WTC11 (cell line): ENCODE measurements around the gene TFAP2E. TPM values are rescaled to one million over a fixed set of nuclear protein-coding genes. Genes with fewer than 3 reads are reported as not detected.

Experiments used
- ATAC-seq: fragments of 200-7000 bp; cut with Tn5 transposase; 2 replicates; pipeline ENCODE4 v1.10.0; 2021; ENCODE audit warnings: mild to moderate bottlenecking, moderate library complexity
- CTCF ChIA-PET: fragments of 300-600 bp; sonication (Branson Sonifier 250); formaldehyde crosslinking; loops from one replicate; lab custom pipeline; 2021; ENCODE audit warnings: antibody characterized with exemption; lab: Charles Lee
- POLR2A ChIA-PET: fragments of 350-600 bp; sonication (Branson Sonifier 250); formaldehyde crosslinking; loops from one replicate; lab custom pipeline; 2021; ENCODE audit warnings: antibody characterized with exemption; lab: Charles Lee
- DNase-seq: peaks from one replicate; pipeline ENCODE4 v3.0.0; 2021; ENCODE audit warnings: low spot score
- H3K27ac Mint-ChIP-seq: 2 replicates; pipeline ENCODE4 v1.8.0; 2021; ENCODE audit warnings: mixed read lengths
- H3K27me3 Mint-ChIP-seq: 2 replicates; pipeline ENCODE4 v1.8.0; 2021; ENCODE audit warnings: low read depth, mild to moderate bottlenecking, moderate library complexity, mixed read lengths
- H3K36me3 Mint-ChIP-seq: 2 replicates; pipeline ENCODE4 v1.8.0; 2021; ENCODE audit warnings: mixed read lengths
- H3K4me1 Mint-ChIP-seq: 2 replicates; pipeline ENCODE4 v1.8.0; 2022; ENCODE audit warnings: mixed read lengths
- H3K4me3 Mint-ChIP-seq: 2 replicates; pipeline ENCODE4 v1.8.0; 2021; ENCODE audit warnings: mild to moderate bottlenecking, moderate library complexity, mixed read lengths
- H3K9me3 Mint-ChIP-seq: 2 replicates; pipeline ENCODE4 v1.8.0; 2021; ENCODE audit warnings: mixed read lengths
- FOXP1 ChIP-seq: sonication (generic); formaldehyde crosslinking; IDR thresholded peaks from 2 replicates; pipeline ENCODE4 v1.8.0; 2022; ENCODE audit warnings: missing genetic modification reagents, mild to moderate bottlenecking, moderate library complexity, borderline replicate concordance
- GRHL2 ChIP-seq: fragments of 250-450 bp; sonication (Bioruptor Pico); IDR thresholded peaks from 2 replicates; pipeline ENCODE4 v1.8.0; 2022; ENCODE audit warnings: mild to moderate bottlenecking, moderate library complexity; ENCODE audit not compliant: insufficient replicate concordance, severe bottlenecking
- SMAD4 ChIP-seq: sonication (generic); formaldehyde crosslinking; IDR thresholded peaks from 2 replicates; pipeline ENCODE4 v1.8.0; 2022; ENCODE audit warnings: mild to moderate bottlenecking, missing genetic modification reagents
- TCF7 ChIP-seq: sonication (generic); formaldehyde crosslinking; IDR thresholded peaks from 2 replicates; pipeline ENCODE4 v1.8.0; 2022; ENCODE audit warnings: mild to moderate bottlenecking, low read depth, missing genetic modification reagents, moderate library complexity
- ZNF317 ChIP-seq: sonication (generic); formaldehyde crosslinking; IDR thresholded peaks from 2 replicates; pipeline ENCODE4 v1.8.1; 2023; ENCODE audit warnings: low read depth, mild to moderate bottlenecking, moderate library complexity, missing genetic modification reagents, borderline replicate concordance
- ZNF416 ChIP-seq: fragments of 250-450 bp; sonication (Bioruptor Pico); IDR thresholded peaks from 2 replicates; pipeline ENCODE4 v1.9.0; 2021; ENCODE audit warnings: mild to moderate bottlenecking, inconsistent platforms
- ZNF423 ChIP-seq: fragments of 250-450 bp; sonication (Bioruptor Pico); IDR thresholded peaks from 2 replicates; pipeline ENCODE4 v2.1.2; 2022; ENCODE audit warnings: mild to moderate bottlenecking, moderate library complexity
- total RNA-seq: library from RNA; stranded (reverse); gene quantifications from 3 replicates; pipeline ENCODE4 v1.2.3, GENCODE V29; 2021
- TF ChIP-seq, protein P1 (sequence below): sonication (generic); formaldehyde crosslinking; conservative IDR thresholded peaks from 2 replicates; pipeline ENCODE4 v1.8.1; 2023; ENCODE audit warnings: mild to moderate bottlenecking, low read depth, missing genetic modification reagents, moderate library complexity
- TF ChIP-seq, protein P2 (sequence below): fragments of 250-450 bp; sonication (Bioruptor Pico); IDR thresholded peaks from 2 replicates; pipeline ENCODE4 v1.8.0; 2021; ENCODE audit warnings: mild to moderate bottlenecking
- TF ChIP-seq, protein P3 (sequence below): fragments of 250-450 bp; sonication (Bioruptor Pico); IDR thresholded peaks from 2 replicates; pipeline ENCODE4 v2.1.2; 2022; ENCODE audit warnings: mild to moderate bottlenecking, moderate library complexity
- TF ChIP-seq, protein P4 (sequence below): sonication (generic); formaldehyde crosslinking; IDR thresholded peaks from 2 replicates; pipeline ENCODE4 v1.8.0; 2023; ENCODE audit warnings: mild to moderate bottlenecking, missing genetic modification reagents
- TF ChIP-seq, protein P5 (sequence below): sonication (generic); formaldehyde crosslinking; IDR thresholded peaks from 2 replicates; pipeline ENCODE4 v1.8.0; 2023; ENCODE audit warnings: missing genetic modification reagents, mild to moderate bottlenecking, borderline replicate concordance

The TFAP2E gene
- total RNA-seq, 1 experiment from 2014 or later = 1.7 TPM

DNA sequence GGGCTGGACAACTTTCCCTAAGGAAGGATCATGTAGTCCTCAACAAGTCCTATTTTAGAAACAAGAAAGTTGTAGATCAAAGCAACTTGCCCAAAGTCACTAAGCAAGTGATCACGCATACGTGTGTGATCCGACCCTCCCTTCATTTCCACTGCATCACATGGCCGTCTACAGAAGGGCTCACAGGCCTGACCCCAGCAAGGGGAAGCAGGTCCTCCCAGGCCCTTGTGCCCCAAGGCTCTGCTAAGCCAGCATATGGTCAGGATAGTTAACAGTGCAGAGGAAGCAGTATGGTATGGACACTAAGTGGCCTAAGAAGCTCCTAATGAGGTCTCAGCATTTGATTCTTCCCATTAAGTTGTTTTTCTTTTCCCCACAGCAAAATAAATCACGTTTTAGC, 24.8 kb downstream of the TFAP2E start (continued):
- TF ChIP-seq, protein P1, sequence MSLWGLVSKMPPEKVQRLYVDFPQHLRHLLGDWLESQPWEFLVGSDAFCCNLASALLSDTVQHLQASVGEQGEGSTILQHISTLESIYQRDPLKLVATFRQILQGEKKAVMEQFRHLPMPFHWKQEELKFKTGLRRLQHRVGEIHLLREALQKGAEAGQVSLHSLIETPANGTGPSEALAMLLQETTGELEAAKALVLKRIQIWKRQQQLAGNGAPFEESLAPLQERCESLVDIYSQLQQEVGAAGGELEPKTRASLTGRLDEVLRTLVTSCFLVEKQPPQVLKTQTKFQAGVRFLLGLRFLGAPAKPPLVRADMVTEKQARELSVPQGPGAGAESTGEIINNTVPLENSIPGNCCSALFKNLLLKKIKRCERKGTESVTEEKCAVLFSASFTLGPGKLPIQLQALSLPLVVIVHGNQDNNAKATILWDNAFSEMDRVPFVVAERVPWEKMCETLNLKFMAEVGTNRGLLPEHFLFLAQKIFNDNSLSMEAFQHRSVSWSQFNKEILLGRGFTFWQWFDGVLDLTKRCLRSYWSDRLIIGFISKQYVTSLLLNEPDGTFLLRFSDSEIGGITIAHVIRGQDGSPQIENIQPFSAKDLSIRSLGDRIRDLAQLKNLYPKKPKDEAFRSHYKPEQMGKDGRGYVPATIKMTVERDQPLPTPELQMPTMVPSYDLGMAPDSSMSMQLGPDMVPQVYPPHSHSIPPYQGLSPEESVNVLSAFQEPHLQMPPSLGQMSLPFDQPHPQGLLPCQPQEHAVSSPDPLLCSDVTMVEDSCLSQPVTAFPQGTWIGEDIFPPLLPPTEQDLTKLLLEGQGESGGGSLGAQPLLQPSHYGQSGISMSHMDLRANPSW (CRISPR knock-in tag) = no peak
- TF ChIP-seq ZNF317 (CRISPR knock-in tag) (no peak), GRHL2 (CRISPR knock-in tag) (no peak), SMAD4 (no peak), TCF7 (CRISPR knock-in tag) (no peak), ZNF423 (no peak)
- TF ChIP-seq, protein P2, sequence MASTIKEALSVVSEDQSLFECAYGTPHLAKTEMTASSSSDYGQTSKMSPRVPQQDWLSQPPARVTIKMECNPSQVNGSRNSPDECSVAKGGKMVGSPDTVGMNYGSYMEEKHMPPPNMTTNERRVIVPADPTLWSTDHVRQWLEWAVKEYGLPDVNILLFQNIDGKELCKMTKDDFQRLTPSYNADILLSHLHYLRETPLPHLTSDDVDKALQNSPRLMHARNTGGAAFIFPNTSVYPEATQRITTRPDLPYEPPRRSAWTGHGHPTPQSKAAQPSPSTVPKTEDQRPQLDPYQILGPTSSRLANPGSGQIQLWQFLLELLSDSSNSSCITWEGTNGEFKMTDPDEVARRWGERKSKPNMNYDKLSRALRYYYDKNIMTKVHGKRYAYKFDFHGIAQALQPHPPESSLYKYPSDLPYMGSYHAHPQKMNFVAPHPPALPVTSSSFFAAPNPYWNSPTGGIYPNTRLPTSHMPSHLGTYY (CRISPR knock-in tag) = no peak
- TF ChIP-seq, protein P3, sequence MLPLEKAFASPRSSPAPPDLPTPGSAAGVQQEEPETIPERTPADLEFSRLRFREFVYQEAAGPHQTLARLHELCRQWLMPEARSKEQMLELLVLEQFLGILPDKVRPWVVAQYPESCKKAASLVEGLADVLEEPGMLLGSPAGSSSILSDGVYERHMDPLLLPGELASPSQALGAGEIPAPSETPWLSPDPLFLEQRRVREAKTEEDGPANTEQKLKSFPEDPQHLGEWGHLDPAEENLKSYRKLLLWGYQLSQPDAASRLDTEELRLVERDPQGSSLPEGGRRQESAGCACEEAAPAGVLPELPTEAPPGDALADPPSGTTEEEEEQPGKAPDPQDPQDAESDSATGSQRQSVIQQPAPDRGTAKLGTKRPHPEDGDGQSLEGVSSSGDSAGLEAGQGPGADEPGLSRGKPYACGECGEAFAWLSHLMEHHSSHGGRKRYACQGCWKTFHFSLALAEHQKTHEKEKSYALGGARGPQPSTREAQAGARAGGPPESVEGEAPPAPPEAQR (CRISPR knock-in tag) = no peak
- TF ChIP-seq, all 79 proteins: peak for 0

DNA sequence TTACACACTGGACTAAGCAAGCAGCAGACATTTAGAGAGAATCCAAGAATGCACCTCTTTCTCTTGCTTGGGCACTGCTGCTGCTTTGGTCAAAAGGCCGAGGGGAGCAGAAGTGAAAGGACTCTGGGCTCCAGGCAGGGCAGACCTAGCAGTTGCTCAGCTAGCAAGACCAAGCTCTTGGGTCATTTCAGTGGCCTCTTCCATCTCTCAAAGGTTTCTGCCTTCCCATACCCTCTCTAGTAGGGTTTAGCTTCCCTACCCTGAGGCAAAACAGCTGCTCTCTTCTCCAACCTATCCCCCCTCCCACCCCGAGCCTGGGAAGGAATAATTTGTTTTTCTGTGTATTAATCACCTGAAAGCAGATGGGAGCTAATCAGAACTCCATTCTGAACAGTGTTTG, 25.8 kb downstream of the TFAP2E start:
- Mint-ChIP-seq H3K27me3 (no peaks in the 10 kb centered on the region), H3K4me3 (no peak overlapping the region), H3K9me3 (no peaks in the 10 kb centered on the region), H3K36me3 (peaks cover 17% of the 10 kb centered on the region), H3K4me1 (peaks cover 9% of the 10 kb centered on the region; the same call in 1 of the 2 replicates), H3K27ac (no peak overlapping the region)
- ChIA-PET CTCF (interaction anchor here (1.1 to 1.4 kb wide), 2 partner anchors 34 to 117 kb away, joined by 5 read pairs; no protein-coding TSS in a partner anchor), POLR2A (no interaction called here)
- DNase-seq (no peak), ATAC-seq (no peak)
- no peak for TF ChIP-seq ZNF416
- TF ChIP-seq, protein P4, sequence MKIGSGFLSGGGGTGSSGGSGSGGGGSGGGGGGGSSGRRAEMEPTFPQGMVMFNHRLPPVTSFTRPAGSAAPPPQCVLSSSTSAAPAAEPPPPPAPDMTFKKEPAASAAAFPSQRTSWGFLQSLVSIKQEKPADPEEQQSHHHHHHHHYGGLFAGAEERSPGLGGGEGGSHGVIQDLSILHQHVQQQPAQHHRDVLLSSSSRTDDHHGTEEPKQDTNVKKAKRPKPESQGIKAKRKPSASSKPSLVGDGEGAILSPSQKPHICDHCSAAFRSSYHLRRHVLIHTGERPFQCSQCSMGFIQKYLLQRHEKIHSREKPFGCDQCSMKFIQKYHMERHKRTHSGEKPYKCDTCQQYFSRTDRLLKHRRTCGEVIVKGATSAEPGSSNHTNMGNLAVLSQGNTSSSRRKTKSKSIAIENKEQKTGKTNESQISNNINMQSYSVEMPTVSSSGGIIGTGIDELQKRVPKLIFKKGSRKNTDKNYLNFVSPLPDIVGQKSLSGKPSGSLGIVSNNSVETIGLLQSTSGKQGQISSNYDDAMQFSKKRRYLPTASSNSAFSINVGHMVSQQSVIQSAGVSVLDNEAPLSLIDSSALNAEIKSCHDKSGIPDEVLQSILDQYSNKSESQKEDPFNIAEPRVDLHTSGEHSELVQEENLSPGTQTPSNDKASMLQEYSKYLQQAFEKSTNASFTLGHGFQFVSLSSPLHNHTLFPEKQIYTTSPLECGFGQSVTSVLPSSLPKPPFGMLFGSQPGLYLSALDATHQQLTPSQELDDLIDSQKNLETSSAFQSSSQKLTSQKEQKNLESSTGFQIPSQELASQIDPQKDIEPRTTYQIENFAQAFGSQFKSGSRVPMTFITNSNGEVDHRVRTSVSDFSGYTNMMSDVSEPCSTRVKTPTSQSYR (CRISPR knock-in tag) = no peak
- TF ChIP-seq, protein P3 (CRISPR knock-in tag) = no peak
- TF ChIP-seq FOXP1 = no peak
- TF ChIP-seq, protein P5, sequence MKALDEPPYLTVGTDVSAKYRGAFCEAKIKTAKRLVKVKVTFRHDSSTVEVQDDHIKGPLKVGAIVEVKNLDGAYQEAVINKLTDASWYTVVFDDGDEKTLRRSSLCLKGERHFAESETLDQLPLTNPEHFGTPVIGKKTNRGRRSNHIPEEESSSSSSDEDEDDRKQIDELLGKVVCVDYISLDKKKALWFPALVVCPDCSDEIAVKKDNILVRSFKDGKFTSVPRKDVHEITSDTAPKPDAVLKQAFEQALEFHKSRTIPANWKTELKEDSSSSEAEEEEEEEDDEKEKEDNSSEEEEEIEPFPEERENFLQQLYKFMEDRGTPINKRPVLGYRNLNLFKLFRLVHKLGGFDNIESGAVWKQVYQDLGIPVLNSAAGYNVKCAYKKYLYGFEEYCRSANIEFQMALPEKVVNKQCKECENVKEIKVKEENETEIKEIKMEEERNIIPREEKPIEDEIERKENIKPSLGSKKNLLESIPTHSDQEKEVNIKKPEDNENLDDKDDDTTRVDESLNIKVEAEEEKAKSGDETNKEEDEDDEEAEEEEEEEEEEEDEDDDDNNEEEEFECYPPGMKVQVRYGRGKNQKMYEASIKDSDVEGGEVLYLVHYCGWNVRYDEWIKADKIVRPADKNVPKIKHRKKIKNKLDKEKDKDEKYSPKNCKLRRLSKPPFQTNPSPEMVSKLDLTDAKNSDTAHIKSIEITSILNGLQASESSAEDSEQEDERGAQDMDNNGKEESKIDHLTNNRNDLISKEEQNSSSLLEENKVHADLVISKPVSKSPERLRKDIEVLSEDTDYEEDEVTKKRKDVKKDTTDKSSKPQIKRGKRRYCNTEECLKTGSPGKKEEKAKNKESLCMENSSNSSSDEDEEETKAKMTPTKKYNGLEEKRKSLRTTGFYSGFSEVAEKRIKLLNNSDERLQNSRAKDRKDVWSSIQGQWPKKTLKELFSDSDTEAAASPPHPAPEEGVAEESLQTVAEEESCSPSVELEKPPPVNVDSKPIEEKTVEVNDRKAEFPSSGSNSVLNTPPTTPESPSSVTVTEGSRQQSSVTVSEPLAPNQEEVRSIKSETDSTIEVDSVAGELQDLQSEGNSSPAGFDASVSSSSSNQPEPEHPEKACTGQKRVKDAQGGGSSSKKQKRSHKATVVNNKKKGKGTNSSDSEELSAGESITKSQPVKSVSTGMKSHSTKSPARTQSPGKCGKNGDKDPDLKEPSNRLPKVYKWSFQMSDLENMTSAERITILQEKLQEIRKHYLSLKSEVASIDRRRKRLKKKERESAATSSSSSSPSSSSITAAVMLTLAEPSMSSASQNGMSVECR (CRISPR knock-in tag) = no peak
